C4-2B (cell line): Measurements from ENCODE around the gene ZNF587.

Experiments used
- ZFX ChIP-seq: fragments of 450-650 bp; IDR thresholded peaks from 2 replicates; pipeline ENCODE4 v1.6.1; 2017
- TF ChIP-seq, protein P1 (sequence below): fragments of 450-650 bp; conservative IDR thresholded peaks from 2 replicates; pipeline ENCODE4 v1.5.1; 2017; ENCODE audit warnings: mild to moderate bottlenecking

DNA sequence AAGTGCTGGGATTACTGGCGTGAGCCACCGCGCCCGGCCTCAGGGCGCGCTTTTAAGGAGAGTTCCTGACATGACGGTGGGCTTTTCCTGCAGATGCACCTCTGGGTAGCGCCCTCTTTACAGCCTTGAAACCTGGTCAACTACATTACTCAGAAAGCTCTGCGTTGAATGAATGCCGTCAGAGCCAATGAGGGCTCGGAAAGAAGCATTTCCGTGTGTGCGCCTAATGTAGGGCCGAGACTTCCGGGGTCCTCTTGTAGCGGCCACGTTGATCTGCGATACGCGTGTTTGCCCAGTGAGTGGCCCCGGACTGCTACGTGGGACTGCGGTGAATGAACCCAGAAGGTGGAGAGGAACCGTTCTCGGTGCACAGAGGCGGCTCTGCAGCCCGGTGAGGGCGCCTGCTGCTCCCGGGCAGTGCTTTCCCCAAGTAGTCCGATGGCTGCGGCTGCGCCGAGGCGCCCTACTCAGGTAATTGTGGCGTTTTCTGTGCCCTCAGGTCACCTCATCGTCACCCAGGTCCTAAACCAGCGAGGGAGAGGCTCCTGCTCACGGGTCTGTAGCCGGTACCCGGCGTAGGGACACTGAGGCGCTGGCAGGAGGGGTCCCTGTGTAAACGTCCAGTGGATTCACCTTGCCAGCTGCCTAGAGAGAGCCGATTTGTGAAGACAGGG is 30.0 kb upstream of the ZNF587 start:
- TF ChIP-seq, protein P1, sequence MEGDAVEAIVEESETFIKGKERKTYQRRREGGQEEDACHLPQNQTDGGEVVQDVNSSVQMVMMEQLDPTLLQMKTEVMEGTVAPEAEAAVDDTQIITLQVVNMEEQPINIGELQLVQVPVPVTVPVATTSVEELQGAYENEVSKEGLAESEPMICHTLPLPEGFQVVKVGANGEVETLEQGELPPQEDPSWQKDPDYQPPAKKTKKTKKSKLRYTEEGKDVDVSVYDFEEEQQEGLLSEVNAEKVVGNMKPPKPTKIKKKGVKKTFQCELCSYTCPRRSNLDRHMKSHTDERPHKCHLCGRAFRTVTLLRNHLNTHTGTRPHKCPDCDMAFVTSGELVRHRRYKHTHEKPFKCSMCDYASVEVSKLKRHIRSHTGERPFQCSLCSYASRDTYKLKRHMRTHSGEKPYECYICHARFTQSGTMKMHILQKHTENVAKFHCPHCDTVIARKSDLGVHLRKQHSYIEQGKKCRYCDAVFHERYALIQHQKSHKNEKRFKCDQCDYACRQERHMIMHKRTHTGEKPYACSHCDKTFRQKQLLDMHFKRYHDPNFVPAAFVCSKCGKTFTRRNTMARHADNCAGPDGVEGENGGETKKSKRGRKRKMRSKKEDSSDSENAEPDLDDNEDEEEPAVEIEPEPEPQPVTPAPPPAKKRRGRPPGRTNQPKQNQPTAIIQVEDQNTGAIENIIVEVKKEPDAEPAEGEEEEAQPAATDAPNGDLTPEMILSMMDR, result no peak
- TF ChIP-seq ZFX, result no peak
